Prostate gland (tissue), 2 donors: ENCODE data around the gene ICAM3. TPM values are rescaled to one million over a fixed set of nuclear protein-coding genes. Genes with fewer than 3 reads are reported as not detected.

Source experiments
- DNase-seq: peaks from one replicate; pipeline ENCODE4 v3.0.0-alpha.2; 2019; ENCODE audit warnings: low spot score
- H3K27ac ChIP-seq, 2 donors: fragments of 200-600 bp; sonication (generic); 2 replicates each; pipeline ENCODE4 v1.5.1; 2017 to 2019
- H3K27me3 ChIP-seq: fragments of 200-600 bp; sonication (generic); replicated peaks from 2 replicates; pipeline ENCODE4 v1.5.1; 2019; ENCODE audit not compliant: insufficient read depth
- H3K36me3 ChIP-seq, 2 donors: fragments of 200-600 bp; sonication (generic); 1 replicate in 1 of 2; 2 replicates in 1 of 2; pipeline versions ENCODE4 v1.5.1 to v1.8.1; 2017 to 2019
- H3K4me1 ChIP-seq: fragments of 200-600 bp; sonication (generic); replicated peaks from 2 replicates; pipeline ENCODE4 v1.5.1; 2019
- H3K4me3 ChIP-seq, 2 donors: fragments of 200-600 bp; sonication (generic); 2 replicates each; pipeline ENCODE4 v1.5.1; 2017 to 2019
- H3K9me3 ChIP-seq: fragments of 200-600 bp; sonication (generic); 2 replicates; pipeline ENCODE4 v1.5.1; 2017
- POLR2A ChIP-seq: fragments of 450-650 bp; IDR thresholded peaks from one replicate; pipeline ENCODE4 v1.6.1; 2016; ENCODE audit warnings: antibody characterized with exemption, mild to moderate bottlenecking
- POLR2AphosphoS5 ChIP-seq: sonication (generic); formaldehyde crosslinking; IDR thresholded peaks from one replicate; pipeline ENCODE4 v1.6.1; 2017; ENCODE audit warnings: antibody characterized with exemption
- WGBS: methylation state at CpG from one replicate; pipeline ENCODE4 v1.1.5; 2018; 5-methylcytosine and 5-hydroxymethylcytosine counted together
- intact Hi-C: fragments of 100-400 bp; cut with DNase I; formaldehyde crosslinking; loops from one replicate; pipeline ENCODE4 v1.14.2; 2022
- total RNA-seq, 2 donors: library from RNA; depleted of rRNA; stranded (reverse); fragments of >200 nt; gene quantifications; one replicate each; pipeline ENCODE4 v1.1.0, GENCODE V29; 2016
- TF ChIP-seq, protein P1 (sequence below), 4 experiments: fragments of 200-600 bp in 2 of 4; fragments of 450-650 bp in 2 of 4; sonication (generic) in 2 of 4; IDR thresholded peaks; 1 replicate in 3 of 4; 2 replicates in 1 of 4; pipeline ENCODE4 v1.5.1; 2016 to 2019; ENCODE audit warnings: antibody characterized with exemption in 4 of 4, mild to moderate bottlenecking in 2 of 4, moderate library complexity in 2 of 4

ICAM3 gene
- total RNA-seq, 2 donors from 2014 or later, result 6.4 to 6.5 TPM

DNA sequence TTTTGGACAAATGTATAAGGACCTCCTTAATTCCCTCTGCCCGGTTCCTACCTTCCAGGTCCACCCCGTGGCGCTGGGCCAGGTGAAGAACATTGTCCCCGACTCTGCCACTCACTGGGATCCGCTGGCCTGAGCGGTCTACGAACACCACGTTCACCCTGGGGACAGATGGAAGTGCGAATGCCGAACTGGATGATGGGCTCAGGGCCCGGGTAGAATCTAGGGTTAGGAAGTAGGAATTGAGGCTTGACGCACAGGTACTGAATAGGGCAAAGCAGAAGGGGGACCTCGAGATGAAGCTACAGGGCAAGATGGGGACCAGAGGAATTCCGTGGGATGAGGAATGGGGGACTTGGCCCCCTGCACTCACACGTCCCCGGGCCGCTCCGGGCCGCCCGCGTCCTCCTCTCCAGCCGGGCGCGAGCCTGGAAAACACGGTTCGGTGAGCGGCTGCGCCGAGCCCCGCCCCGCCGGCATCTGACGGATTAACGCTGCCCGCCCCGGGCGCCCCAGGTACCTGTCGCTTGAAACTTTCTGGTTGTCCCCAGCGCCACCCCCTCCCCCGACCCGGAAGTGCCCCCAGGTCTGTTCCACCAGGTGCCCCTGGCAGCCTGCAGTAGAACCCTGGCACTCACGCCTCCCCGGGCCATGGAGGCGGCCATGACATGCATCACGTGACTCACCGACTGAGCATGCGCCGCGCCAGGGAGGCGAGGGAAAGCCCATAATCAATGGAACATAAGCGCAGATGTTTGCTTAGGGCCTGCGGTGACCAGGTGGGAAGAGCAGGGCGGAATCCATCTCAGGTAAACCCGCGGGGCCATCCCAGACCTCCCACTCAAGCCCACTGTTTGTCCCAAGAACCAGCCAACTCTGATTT is 23.8 kb downstream of the ICAM3 start, which contains the start of gene FDX2:
FDX2 (minus strand) TSS at position 681 of the 880 bp plus-strand sequence; CDS start at position 662, 19 bp downstream.
- intact Hi-C loops, result no loop called here
- no peaks in the 10 kb centered on the region for H3K9me3 ChIP-seq
- H3K36me3 ChIP-seq, result peaks cover 4 to 11% of the 10 kb centered on the region in 2 donors

DNA sequence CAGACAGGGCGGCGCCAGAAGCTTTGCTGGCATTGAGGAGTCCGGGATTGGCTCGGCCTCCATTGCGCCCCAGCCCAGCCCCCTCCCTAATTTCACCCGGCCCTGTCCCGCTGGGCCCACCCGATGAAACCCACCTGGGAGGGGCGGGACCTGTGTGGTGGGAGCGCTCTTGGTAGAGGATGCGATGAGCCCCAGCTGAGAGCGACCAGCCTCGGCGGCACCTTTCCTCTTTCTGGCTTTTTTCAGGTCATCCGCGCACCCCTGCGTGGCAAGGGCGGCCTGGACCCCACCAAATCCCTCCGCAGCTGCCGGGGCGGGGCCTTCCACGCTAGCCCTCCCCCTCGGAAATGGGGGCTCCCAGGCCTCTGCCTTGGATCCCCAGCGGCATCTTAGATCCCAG is 30.0 kb downstream of the ICAM3 start, which contains the start of gene ZGLP1:
ZGLP1 (minus strand) TSS at position 393 of the 400 bp plus-strand sequence.
- H3K36me3 ChIP-seq, result no peaks in the 10 kb centered on the region
- no peaks in the 10 kb centered on the region for H3K9me3 ChIP-seq
- H3K27ac ChIP-seq, result no peak within 1 kb of the TSS
- no peaks in the 10 kb centered on the region for H3K27me3 ChIP-seq
- 88% methylated on average over 22 of the region's 24 CpGs for WGBS
- no peaks in the 10 kb centered on the region for H3K4me1 ChIP-seq
- TF ChIP-seq, protein P1, sequence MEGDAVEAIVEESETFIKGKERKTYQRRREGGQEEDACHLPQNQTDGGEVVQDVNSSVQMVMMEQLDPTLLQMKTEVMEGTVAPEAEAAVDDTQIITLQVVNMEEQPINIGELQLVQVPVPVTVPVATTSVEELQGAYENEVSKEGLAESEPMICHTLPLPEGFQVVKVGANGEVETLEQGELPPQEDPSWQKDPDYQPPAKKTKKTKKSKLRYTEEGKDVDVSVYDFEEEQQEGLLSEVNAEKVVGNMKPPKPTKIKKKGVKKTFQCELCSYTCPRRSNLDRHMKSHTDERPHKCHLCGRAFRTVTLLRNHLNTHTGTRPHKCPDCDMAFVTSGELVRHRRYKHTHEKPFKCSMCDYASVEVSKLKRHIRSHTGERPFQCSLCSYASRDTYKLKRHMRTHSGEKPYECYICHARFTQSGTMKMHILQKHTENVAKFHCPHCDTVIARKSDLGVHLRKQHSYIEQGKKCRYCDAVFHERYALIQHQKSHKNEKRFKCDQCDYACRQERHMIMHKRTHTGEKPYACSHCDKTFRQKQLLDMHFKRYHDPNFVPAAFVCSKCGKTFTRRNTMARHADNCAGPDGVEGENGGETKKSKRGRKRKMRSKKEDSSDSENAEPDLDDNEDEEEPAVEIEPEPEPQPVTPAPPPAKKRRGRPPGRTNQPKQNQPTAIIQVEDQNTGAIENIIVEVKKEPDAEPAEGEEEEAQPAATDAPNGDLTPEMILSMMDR (IDR thresholded peaks at IDR 0.05), result no peak
- TF ChIP-seq POLR2AphosphoS5 (no peak), POLR2A (no peak)
- intact Hi-C loops, result no loop called here
- no peak within 1 kb of the TSS for H3K4me3 ChIP-seq
- DNase-seq, result no peak

More for the DNA sequence above, 23.8 kb downstream of the ICAM3 start, which contains the start of gene FDX2:
- no peaks in the 10 kb centered on the region for H3K4me1 ChIP-seq
- H3K27ac ChIP-seq, result peak within 1 kb of the TSS; percentile 57 to 70
- DNase-seq, result peak; percentile 80
- H3K4me3 ChIP-seq, result peak within 1 kb of the TSS; percentile 66 to 94
- H3K27me3 ChIP-seq, result no peaks in the 10 kb centered on the region
- TF ChIP-seq POLR2AphosphoS5 (peak; percentile 90), POLR2A (no peak)
- TF ChIP-seq, protein P1 (IDR thresholded peaks at IDR 0.05), result peak in 1 of 4 experiments; percentile 2
- under 1% methylated on average over 49 of the region's 55 CpGs for WGBS

DNA sequence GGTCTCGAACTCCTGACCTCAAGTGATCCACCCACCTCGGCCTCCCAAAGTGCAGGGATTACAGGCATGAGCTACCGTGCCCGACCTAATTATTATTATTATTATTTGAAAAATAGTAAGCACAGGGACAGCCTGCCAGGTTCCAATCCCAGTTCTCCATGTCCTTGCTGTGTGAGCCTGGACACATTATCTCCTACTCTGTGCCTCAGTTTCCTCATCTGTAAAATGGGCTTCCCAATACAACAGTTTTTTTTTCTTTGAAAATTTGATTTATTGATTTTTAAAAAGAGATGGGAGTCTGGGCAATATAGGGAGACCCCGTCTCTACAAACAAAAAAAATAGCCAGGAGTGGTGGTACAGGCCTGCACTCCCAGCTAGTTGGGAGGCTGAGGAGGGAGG is 33.1 kb downstream of the ICAM3 start:
- Histone ChIP-seq H3K27ac (no peak overlapping the region), H3K27me3 (no peaks in the 10 kb centered on the region), H3K4me3 (no peak overlapping the region), H3K36me3 (no peaks in the 10 kb centered on the region), H3K4me1 (no peaks in the 10 kb centered on the region), H3K9me3 (no peaks in the 10 kb centered on the region)
- intact Hi-C loops, result no loop called here
- 92% methylated on average over 5 of the region's 5 CpGs for WGBS
- no peak for DNase-seq
- no peak for TF ChIP-seq POLR2AphosphoS5
- TF ChIP-seq, protein P1 (IDR thresholded peaks at IDR 0.05), result no peak
- TF ChIP-seq POLR2A, result no peak

DNA sequence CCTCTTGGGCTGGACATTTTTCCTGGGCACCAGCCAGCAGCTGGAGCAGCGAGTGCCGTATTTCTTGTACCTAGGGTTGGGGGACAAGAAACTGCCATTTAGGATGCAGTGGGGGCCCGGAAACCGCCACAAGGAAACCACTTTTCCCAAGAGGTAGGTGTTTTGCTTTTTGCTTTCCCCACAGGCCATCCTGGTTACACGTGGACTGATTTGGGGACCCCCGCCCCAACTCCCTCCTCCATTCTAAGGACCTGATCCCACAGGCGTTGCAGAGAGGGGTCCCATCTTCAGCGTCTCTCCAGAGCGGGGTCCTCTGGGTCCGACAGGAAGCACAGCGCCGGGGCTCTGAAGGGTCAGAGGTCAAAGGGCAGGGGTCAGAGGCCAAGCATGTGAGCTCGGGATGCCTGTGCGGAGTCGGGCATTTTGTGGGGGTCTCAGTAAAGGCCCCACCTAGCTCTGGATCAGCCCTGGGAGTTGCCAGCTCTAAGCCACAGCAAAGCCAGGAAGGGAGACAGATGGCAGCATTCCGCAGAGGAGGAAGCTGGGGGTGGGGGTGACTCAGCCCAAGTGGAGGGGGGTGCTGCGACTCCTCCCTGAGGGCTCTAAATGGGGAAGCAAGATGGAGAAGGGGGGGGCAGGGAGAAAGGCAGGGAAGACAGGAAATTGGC is 34.2 kb downstream of the ICAM3 start:
- 84% methylated on average over 16 of the region's 17 CpGs for WGBS
- H3K4me1 ChIP-seq, result no peaks in the 10 kb centered on the region
- no peak overlapping the region for H3K27ac ChIP-seq

More for the DNA sequence above, 34.2 kb downstream of the ICAM3 start:
- no peak overlapping the region for H3K4me3 ChIP-seq
- TF ChIP-seq POLR2A (no peak), POLR2AphosphoS5 (no peak)
- TF ChIP-seq, protein P1 (IDR thresholded peaks at IDR 0.05), result no peak
- H3K36me3 ChIP-seq, result no peaks in the 10 kb centered on the region
- no peak for DNase-seq
- intact Hi-C loops, result no loop called here
- H3K27me3 ChIP-seq, result no peaks in the 10 kb centered on the region
- no peaks in the 10 kb centered on the region for H3K9me3 ChIP-seq
